GM21423 (cell line): Measurements from ENCODE around the gene FLOT1.

Source experiments
- ATAC-seq: cut with Tn5 transposase; IDR thresholded peaks from one replicate; pipeline ENCODE4 v1.9.1; 2021; ENCODE audit warnings: mild to moderate bottlenecking, moderate library complexity; ENCODE audit not compliant: unreplicated experiment

The FLOT1 gene

GRCh38 chr6:30742316-30743098 is at the start of gene FLOT1:
TSS of gene FLOT1 (minus strand) at chr6:30742687. CDS start at chr6:30742189, 498 bp downstream.
- peak; percentile 53 for ATAC-seq

DNA sequence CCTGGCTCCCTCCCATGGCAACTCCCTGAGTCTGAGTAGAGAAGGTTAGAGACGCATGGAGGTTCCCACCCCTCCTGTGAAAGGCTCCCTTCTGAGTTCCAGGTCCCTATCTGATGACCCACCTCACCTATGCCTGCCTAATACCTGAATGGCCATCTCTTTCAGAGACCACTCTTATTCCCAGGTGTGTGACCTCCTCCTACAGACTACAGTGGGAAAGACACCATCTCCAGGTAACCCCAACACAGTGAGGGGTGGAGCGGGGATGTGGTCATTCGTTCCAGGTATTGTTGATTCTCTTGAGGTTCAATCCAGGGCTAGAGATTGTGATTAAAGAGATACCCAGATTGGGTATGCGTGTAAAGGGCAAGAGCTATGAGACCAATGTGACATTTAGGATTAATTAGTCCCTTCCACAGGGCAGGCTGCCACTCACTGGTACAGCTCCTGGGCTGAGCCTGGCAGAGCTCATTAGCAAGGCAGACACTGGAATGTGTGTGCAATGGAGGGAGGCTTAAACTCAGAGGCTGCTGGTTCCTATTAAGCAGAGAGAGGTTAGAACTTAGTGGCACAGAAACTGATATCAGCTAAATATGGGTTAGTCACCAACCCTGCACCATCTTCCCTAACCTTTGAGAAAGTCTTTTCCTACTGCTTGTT is 48.4 kb upstream of the FLOT1 start:
- no peak for ATAC-seq

DNA sequence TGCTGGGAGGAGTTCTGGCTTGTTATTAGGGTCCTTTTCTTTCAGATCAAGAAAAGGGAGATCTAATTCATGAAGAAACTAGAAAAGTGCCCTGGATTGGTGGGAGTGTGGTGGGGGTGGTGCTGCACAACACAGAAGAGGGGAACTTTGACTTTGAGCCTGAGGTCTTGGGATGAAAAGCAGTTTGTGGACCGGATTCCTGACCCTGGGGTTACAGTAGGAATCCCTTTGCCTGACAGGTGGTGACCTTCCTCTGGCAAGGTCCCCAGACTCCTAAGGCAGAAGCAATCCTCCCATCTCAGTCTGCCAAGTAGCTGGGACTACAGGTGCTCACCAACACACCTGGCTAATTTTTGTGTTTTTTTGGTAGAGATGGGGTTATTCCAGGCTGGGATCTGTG is 47.1 kb upstream of the FLOT1 start:
- no peak for ATAC-seq

- no peak for ATAC-seq
Measured at GRCh38 chr6:30787954-30788353, 45.5 kb upstream of the FLOT1 start.

DNA sequence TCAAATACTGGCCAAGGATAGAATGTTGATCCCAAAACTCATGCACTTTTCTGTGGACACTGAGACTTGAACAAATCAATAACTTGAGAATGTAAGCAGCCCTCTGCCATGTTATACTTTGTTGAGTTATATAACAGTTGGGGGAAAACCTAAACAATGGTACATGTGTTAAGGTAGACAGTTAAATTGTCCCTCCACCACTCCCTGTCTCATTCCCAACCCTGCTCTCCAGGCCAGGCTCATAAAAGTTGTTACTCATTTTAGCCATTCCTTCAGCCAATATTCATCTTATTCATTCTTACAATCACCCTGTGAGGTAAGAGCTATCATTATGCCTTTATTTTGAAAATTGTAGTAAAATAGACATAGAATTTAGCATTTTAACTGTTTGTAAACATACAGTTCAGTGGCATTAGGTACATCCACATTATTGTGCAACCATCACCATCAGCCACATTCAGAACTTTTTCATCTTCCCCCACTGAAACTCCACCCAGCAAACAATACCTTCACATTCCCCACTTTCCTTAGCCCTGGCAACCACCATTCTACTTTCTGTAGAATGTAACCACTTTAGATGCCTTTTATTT is 40.0 kb upstream of the FLOT1 start:
- ATAC-seq, result no peak

- peak; percentile 48 for ATAC-seq
Measured at GRCh38 chr6:30781743-30782424, 39.4 kb upstream of the FLOT1 start.

DNA sequence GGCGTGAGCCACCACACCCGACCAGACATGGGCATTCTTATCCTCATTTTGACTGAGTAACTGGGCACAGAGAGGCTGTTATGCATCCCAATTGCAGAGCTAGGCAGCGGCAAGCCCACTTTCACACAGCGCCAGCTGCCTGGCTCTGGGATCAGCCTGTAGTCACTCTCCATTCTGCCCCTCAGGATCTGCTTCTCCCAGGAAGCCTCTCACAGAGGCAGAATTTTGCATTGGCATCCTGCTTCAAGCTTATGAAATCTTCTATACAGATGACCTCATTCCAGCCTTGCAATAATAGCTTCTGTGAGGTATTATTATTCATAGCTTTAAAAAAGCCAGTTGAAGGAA is 38.9 kb upstream of the FLOT1 start:
- no peak for ATAC-seq

DNA sequence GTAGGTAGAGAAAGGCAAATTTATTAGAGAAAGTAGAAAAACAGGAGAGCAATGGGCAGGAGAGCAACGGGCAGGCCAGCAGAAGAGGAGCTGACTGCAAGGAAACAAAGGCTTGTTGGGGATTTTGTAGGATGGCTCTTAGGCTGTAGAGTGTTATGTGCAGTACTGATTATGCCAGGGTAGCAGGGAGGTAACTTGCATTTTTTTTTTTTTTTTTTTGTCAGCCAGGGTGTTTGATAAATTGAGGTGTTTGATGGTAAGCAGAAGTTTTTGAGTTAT is 38.1 kb upstream of the FLOT1 start:
- ATAC-seq, result no peak

GRCh38 chr6:30779850-30780641 is 37.6 kb upstream of the FLOT1 start:
- no peak for ATAC-seq

DNA sequence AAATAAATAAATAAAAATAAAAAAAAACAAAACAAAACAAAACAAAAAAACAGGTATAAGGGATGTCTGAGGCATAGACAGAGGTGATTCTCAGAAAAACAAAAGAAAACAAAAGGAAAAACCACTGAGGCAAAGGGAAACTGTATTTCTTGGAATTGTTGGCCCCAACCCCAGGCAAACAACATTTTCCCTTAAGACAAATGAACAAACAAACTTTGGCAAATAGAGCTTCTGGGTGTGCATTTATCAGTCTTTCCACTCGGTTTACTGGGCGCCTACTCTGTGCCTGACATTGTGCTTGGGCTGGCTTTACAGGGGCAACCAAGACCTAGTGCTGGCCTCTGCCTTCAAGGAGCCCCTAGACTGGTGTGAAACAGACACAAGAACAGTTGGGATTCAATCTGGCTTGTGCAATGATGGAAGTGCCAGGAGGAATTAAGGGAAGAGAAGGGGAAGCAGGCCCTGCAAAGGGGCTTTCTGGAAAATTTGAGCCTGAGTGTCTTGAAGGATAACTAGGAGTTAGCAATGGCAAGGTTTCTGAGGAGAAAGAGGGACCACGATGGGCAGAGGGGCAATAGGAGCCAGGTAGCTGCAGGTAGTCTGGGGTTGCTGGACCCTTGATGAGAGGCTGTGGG is 35.6 kb upstream of the FLOT1 start:
- no peak for ATAC-seq

- no peak for ATAC-seq
Measured at GRCh38 chr6:30777155-30777485, 34.6 kb upstream of the FLOT1 start.

- no peak for ATAC-seq
Measured at GRCh38 chr6:30776390-30777154, 34.1 kb upstream of the FLOT1 start.

GRCh38 chr6:30775104-30775503 is 32.6 kb upstream of the FLOT1 start:
- ATAC-seq, result no peak

DNA sequence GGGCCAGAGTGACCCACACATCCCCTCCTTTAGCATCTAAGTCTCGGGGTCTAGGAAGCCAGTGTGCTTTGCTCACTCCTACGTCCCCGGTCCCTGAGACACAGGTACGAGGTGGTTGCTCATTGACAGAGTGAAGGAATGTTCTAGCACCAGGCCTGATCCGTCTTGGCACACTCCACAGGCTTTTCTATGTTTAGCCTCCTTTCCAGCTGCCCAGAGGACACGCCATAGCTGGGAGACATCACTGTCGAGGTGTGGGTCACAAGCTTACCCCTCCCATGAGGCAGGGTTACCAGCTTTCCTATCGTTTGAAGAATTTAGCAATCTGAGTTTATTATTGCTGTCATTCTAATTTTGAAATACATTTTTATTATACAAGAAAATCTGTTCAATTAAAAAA is 32.2 kb upstream of the FLOT1 start:
- no peak for ATAC-seq

DNA sequence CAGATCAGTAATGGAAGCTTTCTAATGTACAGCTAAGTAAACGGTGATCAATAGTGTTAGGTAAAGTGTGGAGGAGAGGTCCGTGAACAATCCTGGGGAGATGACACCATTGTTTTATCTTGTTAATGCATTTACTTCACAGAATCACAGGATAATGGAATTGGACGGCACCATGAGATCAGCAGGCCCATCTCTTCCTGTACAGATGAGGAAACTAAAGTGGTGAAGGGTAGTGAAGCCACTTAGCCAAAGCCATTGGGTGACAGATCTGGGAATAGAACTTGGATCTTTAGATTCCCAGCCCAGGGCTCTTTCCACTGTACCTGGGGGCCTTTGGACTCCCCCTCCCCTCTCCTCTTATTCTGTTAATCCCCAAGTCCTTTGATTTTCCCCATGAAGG is 28.1 kb upstream of the FLOT1 start:
- ATAC-seq, result no peak

GRCh38 chr6:30769853-30770524 is 27.5 kb upstream of the FLOT1 start:
- ATAC-seq, result no peak

- ATAC-seq, result no peak
Measured at GRCh38 chr6:30769088-30769852, 26.8 kb upstream of the FLOT1 start.

DNA sequence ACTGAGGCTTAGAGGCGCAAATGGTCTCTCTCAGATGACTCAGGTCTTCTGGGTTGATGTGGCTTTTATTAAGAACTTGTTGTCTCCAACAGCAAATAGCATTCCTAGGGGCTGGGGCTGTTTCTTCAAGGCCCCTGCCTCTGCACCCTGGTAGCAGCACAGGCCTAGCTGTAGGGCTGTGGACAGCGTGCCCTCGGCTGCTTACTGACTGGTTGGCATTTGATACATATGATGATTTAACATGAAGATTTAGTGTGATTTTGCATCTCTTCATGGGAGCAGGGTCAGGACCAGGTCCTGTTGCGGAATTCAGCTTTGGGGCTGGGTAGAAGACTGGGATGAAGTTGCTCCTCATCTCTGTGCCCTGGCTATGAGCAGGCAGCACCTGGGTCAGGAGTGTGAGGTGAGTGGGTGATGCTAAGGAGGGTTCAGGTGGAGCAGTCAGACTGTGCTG is 26.2 kb upstream of the FLOT1 start:
- no peak for ATAC-seq

GRCh38 chr6:30767944-30768301 is 25.4 kb upstream of the FLOT1 start:
- ATAC-seq, result no peak
